ENCODE data around the gene CAMTA1.
A peak's percentile ranks its signal among the peaks of the same experiment; 100 is the strongest.

Gene CAMTA1

GRCh38 chr1:7296968-7297367 lies 511.7 kb downstream of the CAMTA1 start:
- no peak for DNase-seq
- in situ Hi-C loops (cut with HindIII; ENCODE audit: low pct_ligation_motif_present, low pct_unique_long_range_greater_than_20kb, low sequenced_read_pairs), result no loop called here

GRCh38 chr1:7298145-7298544 lies 512.9 kb downstream of the CAMTA1 start:
- in situ Hi-C loops (cut with HindIII; ENCODE audit: low pct_ligation_motif_present, low pct_unique_long_range_greater_than_20kb, low sequenced_read_pairs), result no loop called here
- DNase-seq, result no peak

GRCh38 chr1:7298749-7299151 lies 513.5 kb downstream of the CAMTA1 start:
- peak; percentile 1 for DNase-seq
- in situ Hi-C loops (cut with HindIII; ENCODE audit: low pct_ligation_motif_present, low pct_unique_long_range_greater_than_20kb, low sequenced_read_pairs), result no loop called here

GRCh38 chr1:7299329-7299799 lies 514.1 kb downstream of the CAMTA1 start:
- peak; percentile 77 for DNase-seq
- in situ Hi-C loops (cut with HindIII; ENCODE audit: low pct_ligation_motif_present, low pct_unique_long_range_greater_than_20kb, low sequenced_read_pairs), result no loop called here

GRCh38 chr1:7299994-7300393 lies 514.7 kb downstream of the CAMTA1 start:
- in situ Hi-C loops (cut with HindIII; ENCODE audit: low pct_ligation_motif_present, low pct_unique_long_range_greater_than_20kb, low sequenced_read_pairs), result no loop called here
- peak; percentile 12 for DNase-seq

GRCh38 chr1:7300893-7301663 lies 515.8 kb downstream of the CAMTA1 start:
- in situ Hi-C loops (cut with HindIII; ENCODE audit: low pct_ligation_motif_present, low pct_unique_long_range_greater_than_20kb, low sequenced_read_pairs), result no loop called here
- DNase-seq, result peak; percentile 18

- DNase-seq, result no peak
- in situ Hi-C loops (cut with HindIII; ENCODE audit: low pct_ligation_motif_present, low pct_unique_long_range_greater_than_20kb, low sequenced_read_pairs), result no loop called here
Observed at GRCh38 chr1:7301664-7301981, 516.4 kb downstream of the CAMTA1 start.

- in situ Hi-C loops (cut with HindIII; ENCODE audit: low pct_ligation_motif_present, low pct_unique_long_range_greater_than_20kb, low sequenced_read_pairs), result no loop called here
- no peak for DNase-seq
Observed at GRCh38 chr1:7302126-7302525, 516.9 kb downstream of the CAMTA1 start.

GRCh38 chr1:7302873-7303272 lies 517.6 kb downstream of the CAMTA1 start:
- DNase-seq, result no peak
- in situ Hi-C loops (cut with HindIII; ENCODE audit: low pct_ligation_motif_present, low pct_unique_long_range_greater_than_20kb, low sequenced_read_pairs), result no loop called here

- no peak for DNase-seq
- in situ Hi-C loops (cut with HindIII; ENCODE audit: low pct_ligation_motif_present, low pct_unique_long_range_greater_than_20kb, low sequenced_read_pairs), result no loop called here
Observed at GRCh38 chr1:7303554-7304317, 518.5 kb downstream of the CAMTA1 start.

GRCh38 chr1:7313081-7313546 lies 527.9 kb downstream of the CAMTA1 start:
- in situ Hi-C loops (cut with HindIII; ENCODE audit: low pct_ligation_motif_present, low pct_unique_long_range_greater_than_20kb, low sequenced_read_pairs), result no loop called here
- DNase-seq, result no peak

GRCh38 chr1:7313826-7314225 lies 528.6 kb downstream of the CAMTA1 start:
- in situ Hi-C loops (cut with HindIII; ENCODE audit: low pct_ligation_motif_present, low pct_unique_long_range_greater_than_20kb, low sequenced_read_pairs), result no loop called here
- DNase-seq, result no peak

- DNase-seq, result no peak
- in situ Hi-C loops (cut with HindIII; ENCODE audit: low pct_ligation_motif_present, low pct_unique_long_range_greater_than_20kb, low sequenced_read_pairs), result no loop called here
Observed at GRCh38 chr1:7315316-7315715, 530.1 kb downstream of the CAMTA1 start.

GRCh38 chr1:7315946-7316345 lies 530.7 kb downstream of the CAMTA1 start:
- in situ Hi-C loops (cut with HindIII; ENCODE audit: low pct_ligation_motif_present, low pct_unique_long_range_greater_than_20kb, low sequenced_read_pairs), result no loop called here
- no peak for DNase-seq

- in situ Hi-C loops (cut with HindIII; ENCODE audit: low pct_ligation_motif_present, low pct_unique_long_range_greater_than_20kb, low sequenced_read_pairs), result no loop called here
- DNase-seq, result no peak
Observed at GRCh38 chr1:7317888-7318287, 532.6 kb downstream of the CAMTA1 start.

- no peak for DNase-seq
- in situ Hi-C loops (cut with HindIII; ENCODE audit: low pct_ligation_motif_present, low pct_unique_long_range_greater_than_20kb, low sequenced_read_pairs), result no loop called here
Observed at GRCh38 chr1:7319196-7319595, 533.9 kb downstream of the CAMTA1 start.

- in situ Hi-C loops (cut with HindIII; ENCODE audit: low pct_ligation_motif_present, low pct_unique_long_range_greater_than_20kb, low sequenced_read_pairs), result no loop called here
- no peak for DNase-seq
Observed at GRCh38 chr1:7320661-7321060, 535.4 kb downstream of the CAMTA1 start.

- DNase-seq, result no peak
- in situ Hi-C loops (cut with HindIII; ENCODE audit: low pct_ligation_motif_present, low pct_unique_long_range_greater_than_20kb, low sequenced_read_pairs), result no loop called here
Observed at GRCh38 chr1:7322283-7322785, 537.1 kb downstream of the CAMTA1 start.

- in situ Hi-C loops (cut with HindIII; ENCODE audit: low pct_ligation_motif_present, low pct_unique_long_range_greater_than_20kb, low sequenced_read_pairs), result no loop called here
- no peak for DNase-seq
Observed at GRCh38 chr1:7322912-7323311, 537.7 kb downstream of the CAMTA1 start.

GRCh38 chr1:7325254-7325653 lies 540.0 kb downstream of the CAMTA1 start:
- DNase-seq, result no peak
- in situ Hi-C loops (cut with HindIII; ENCODE audit: low pct_ligation_motif_present, low pct_unique_long_range_greater_than_20kb, low sequenced_read_pairs), result no loop called here
